Ectodermal cell (in vitro differentiated cells): Measurements from ENCODE around the gene HERPUD1.

ENCODE experiments used
- H3K27ac ChIP-seq: 2 replicates; pipeline ENCODE4 v1.7.0; 2013; ENCODE audit warnings: mild to moderate bottlenecking, low read depth, low read length; ENCODE audit not compliant: insufficient read depth, poor library complexity, severe bottlenecking
- H3K27me3 ChIP-seq: 2 replicates; pipeline ENCODE4 v1.7.0; 2013; ENCODE audit warnings: mild to moderate bottlenecking, low read length; ENCODE audit not compliant: insufficient read depth, control insufficient read depth, poor library complexity, severe bottlenecking
- H3K36me3 ChIP-seq: one replicate; pipeline ENCODE4 v1.7.0; 2013; ENCODE audit warnings: low read length; ENCODE audit not compliant: control insufficient read depth, insufficient read depth
- H3K4me1 ChIP-seq: one replicate; pipeline ENCODE4 v1.7.0; 2013; ENCODE audit warnings: low read length; ENCODE audit not compliant: control insufficient read depth, insufficient read depth
- H3K4me3 ChIP-seq: 2 replicates; pipeline ENCODE4 v1.7.0; 2013; ENCODE audit warnings: low read depth, low read length, control low read depth; ENCODE audit not compliant: insufficient read depth
- H3K9me3 ChIP-seq: 2 replicates; pipeline ENCODE4 v1.7.0; 2013; ENCODE audit warnings: mild to moderate bottlenecking, low read length, moderate library complexity; ENCODE audit not compliant: control insufficient read depth
- WGBS, 2 experiments: methylation state at CpG; one replicate each; pipeline ENCODE4 v1.1.7; 2013; ENCODE audit warnings: missing lambda C conversion rate in 2 of 2; 5-methylcytosine and 5-hydroxymethylcytosine counted together

The HERPUD1 gene

DNA sequence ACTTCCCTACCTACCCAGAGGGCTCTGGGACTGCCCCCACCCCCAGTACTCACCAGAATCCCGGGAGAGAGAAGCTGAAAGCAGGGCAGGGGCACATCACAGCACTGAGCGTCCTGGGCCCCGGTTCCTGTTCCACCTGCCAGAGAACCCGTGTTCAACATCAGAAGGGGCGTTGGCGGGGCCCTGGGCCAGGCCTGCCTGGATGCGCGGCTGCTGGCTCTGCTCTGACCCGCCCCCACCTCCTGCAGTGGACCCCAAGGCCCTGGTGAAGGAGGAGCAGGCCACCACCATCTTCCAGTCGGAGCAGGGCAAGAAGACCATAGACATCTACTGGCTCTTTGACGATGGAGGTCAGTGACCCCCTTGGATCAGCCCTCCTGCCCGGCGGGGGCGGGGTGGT lies 39.2 kb upstream of the HERPUD1 start:
- no peak overlapping the region for H3K27ac ChIP-seq
- H3K4me3 ChIP-seq: no peak overlapping the region
- no peaks in the 10 kb centered on the region for H3K9me3 ChIP-seq
- H3K36me3 ChIP-seq: no peaks in the 10 kb centered on the region
- H3K27me3 ChIP-seq: no peaks in the 10 kb centered on the region
- 89 to 91% methylated on average over 14 of the region's 14 CpGs for WGBS, 2 experiments
- H3K4me1 ChIP-seq: no peaks in the 10 kb centered on the region

DNA sequence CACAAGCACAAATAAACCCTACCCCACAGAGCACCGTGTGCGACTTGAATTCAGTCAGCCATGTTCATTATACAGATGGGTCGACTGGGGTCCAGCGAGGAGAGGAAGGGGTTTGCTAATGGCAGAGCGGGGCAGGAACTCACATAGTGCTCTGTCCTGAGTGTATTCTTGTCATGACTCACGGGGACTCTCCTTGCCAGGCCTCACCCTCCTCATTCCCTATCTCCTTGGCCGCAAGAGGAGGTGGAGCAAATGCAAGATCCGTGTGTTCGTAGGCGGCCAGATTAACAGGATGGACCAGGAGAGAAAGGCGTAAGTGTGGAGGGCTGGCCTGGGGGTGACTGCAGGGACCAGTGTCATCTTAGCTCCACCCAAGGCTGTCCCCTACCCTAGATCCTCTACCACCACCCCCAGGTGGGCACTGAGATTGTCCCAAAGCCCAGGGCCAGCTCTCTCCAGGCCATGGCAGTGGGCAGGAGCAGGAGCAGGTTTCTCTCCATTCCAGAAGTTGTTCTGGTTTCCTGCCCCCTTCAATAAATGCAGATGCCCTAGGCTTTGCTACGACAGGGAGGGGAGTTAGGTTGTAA lies 37.5 kb upstream of the HERPUD1 start:
- no peak overlapping the region for H3K27ac ChIP-seq
- H3K4me1 ChIP-seq: no peaks in the 10 kb centered on the region
- no peaks in the 10 kb centered on the region for H3K9me3 ChIP-seq
- H3K27me3 ChIP-seq: no peaks in the 10 kb centered on the region
- no peak overlapping the region for H3K4me3 ChIP-seq
- WGBS, 2 experiments: 89 to 94% methylated on average over 11 to 12 of the region's 12 CpGs
- H3K36me3 ChIP-seq: no peaks in the 10 kb centered on the region

DNA sequence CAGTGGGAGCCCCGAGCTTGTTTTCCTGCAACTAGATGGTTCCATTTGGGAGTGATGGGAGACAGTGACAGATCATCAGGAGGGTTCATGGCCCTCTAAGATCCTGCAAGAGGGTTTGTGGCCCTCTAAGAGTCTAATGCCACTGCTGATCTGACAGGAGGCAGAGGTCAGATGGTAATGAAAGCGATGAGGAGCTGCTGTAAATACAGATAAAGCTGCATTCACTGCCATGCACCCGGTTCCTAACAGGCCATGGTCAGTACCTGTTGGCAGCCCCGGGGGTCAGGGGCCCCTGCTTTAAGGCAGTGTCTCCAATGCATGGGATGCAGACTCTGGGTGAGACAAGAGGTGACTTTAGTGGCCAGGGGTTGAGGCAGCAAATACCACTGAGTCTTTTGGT lies 36.1 kb upstream of the HERPUD1 start:
- Histone ChIP-seq H3K4me1 (no peaks in the 10 kb centered on the region), H3K27ac (no peak overlapping the region)
- WGBS, 2 experiments: 92 to 93% methylated on average over 4 of the region's 4 CpGs

DNA sequence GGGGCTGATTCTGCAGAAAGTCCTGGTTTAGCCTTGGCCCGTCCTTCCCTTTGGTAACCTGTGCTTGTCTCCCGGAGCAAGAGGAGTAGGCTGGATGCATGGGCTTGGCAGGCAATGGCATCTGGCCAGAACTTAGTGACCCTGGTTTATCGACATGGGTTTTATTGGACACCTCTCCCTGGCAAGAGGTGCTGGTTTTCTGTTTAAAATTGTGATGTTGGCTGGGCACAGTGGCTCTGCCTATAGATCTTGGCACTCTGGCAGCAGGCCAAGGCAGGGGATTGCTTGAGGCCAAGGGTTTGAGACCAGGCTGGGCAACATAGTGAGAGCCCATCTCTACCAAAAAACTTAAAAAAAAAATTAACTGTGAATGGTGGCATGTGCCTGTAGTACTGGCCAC lies 35.7 kb upstream of the HERPUD1 start:
- Histone ChIP-seq H3K36me3 (no peaks in the 10 kb centered on the region), H3K9me3 (no peaks in the 10 kb centered on the region), H3K27me3 (no peaks in the 10 kb centered on the region), H3K4me3 (no peak overlapping the region), H3K4me1 (no peaks in the 10 kb centered on the region), H3K27ac (no peak overlapping the region)
- 94 to 96% methylated on average over 3 of the region's 3 CpGs for WGBS, 2 experiments

More for the DNA sequence above, 36.1 kb upstream of the HERPUD1 start:
- Histone ChIP-seq H3K4me3 (no peak overlapping the region), H3K27me3 (no peaks in the 10 kb centered on the region), H3K36me3 (no peaks in the 10 kb centered on the region), H3K9me3 (no peaks in the 10 kb centered on the region)

DNA sequence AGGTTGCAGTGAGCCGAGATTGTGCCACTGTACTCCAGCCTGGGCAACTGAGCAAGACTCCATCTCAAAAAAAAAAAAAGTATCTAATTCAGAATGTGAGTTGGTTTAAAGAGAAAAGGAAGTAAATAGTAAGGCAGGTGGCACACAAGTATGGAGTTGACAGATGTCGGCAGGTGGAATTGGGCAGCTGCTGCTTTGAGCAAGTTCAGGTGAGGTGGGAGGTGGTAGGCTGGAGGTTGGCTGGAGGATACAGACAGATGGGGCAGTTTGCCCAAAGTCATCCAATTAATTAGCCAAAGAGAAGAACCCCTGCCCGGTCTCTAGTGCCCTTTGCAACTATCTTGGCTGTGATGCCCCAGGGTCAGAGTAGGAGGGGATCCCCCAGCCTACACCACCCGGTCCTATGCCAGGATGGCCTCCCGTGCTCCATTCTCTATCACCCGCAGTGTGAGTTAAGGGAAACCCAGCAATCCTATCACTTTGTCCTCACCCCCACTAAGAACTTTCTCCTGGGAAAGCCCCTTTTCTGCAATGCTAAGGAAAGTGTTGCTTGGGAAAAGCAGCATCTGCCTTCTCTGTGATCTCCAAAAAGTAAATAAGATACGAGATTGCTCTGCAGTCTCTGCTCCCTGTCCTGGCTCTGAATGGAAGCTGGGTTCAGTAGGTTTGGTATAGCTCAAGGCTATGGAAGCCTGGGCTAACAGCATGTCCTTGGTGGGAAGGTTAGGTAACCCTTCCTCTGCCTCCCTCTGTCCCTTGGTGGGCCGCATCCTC lies 34.7 kb upstream of the HERPUD1 start:
- Histone ChIP-seq H3K36me3 (no peaks in the 10 kb centered on the region), H3K27me3 (no peaks in the 10 kb centered on the region), H3K4me3 (no peak overlapping the region), H3K9me3 (no peaks in the 10 kb centered on the region), H3K27ac (no peak overlapping the region), H3K4me1 (no peaks in the 10 kb centered on the region)
- WGBS, 2 experiments: 89 to 90% methylated on average over 8 of the region's 8 CpGs

DNA sequence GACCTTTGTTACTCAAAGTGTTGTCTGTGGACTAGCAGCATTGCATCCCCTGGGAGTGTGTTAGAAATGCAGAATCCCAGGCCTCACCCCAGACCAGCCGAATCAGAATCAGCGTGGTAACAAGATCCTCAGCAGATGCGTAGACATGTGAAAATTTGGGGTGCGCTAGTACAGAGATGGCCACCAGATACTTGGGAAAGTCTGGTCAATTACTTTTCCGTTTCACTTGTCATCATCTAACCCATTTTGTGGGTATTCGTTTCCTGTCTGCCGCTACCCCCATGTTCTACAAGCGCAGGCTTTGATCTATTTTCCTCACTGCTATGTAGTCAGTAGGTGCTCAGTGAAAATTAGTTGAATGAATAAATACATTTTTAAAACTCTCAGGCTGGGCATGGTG lies 33.1 kb upstream of the HERPUD1 start:
- no peak overlapping the region for H3K27ac ChIP-seq
- no peaks in the 10 kb centered on the region for H3K9me3 ChIP-seq
- 97 to 98% methylated on average over 8 of the region's 8 CpGs for WGBS, 2 experiments
- no peaks in the 10 kb centered on the region for H3K36me3 ChIP-seq
- no peaks in the 10 kb centered on the region for H3K4me1 ChIP-seq
- H3K27me3 ChIP-seq: no peaks in the 10 kb centered on the region
- H3K4me3 ChIP-seq: no peak overlapping the region

DNA sequence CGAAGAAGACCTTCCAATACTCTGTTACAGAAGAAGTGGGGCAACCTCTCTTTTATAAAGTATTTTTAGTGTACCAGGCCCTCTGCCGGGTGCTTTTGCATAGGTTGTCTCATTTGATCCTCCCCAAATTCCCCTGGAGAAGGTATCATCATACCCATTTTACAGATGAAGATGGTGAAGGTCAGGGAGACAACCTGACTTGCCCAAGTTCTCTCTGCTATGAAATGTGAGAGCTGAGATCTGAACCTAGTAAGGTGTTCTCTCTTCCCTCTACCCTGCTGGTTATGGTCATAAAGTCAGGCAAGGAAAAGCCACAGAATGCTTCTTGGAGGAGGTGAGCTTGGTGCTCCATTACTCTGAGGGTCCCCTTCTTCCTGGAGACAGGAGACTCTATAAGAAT lies 28.1 kb upstream of the HERPUD1 start:
- H3K27ac ChIP-seq: no peak overlapping the region
- no peaks in the 10 kb centered on the region for H3K9me3 ChIP-seq
- H3K36me3 ChIP-seq: no peaks in the 10 kb centered on the region

DNA sequence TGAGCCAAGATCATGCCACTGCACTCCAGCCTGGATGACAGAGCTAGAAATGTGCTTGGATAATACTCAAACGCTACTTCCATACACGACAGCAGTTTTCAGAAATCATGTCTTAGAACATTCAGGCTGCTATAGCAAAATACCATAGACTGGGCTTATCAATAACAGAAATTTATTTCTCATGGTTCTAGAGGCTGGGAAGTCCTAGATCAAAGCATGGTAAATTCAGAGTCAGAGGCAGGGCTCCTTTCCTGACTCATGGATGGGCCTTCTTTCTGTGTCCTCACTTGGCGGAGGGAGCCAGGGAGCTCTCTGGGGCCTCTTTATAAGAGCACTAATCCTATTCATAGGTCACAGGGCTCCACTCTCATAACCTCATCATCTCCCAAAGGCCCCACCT lies 24.5 kb upstream of the HERPUD1 start:
- no peak overlapping the region for H3K27ac ChIP-seq
- no peak overlapping the region for H3K4me3 ChIP-seq
- H3K27me3 ChIP-seq: no peaks in the 10 kb centered on the region
- 92 to 93% methylated on average over 3 of the region's 3 CpGs for WGBS, 2 experiments
- peaks cover 8% of the 10 kb centered on the region for H3K4me1 ChIP-seq
- no peaks in the 10 kb centered on the region for H3K9me3 ChIP-seq
- no peaks in the 10 kb centered on the region for H3K36me3 ChIP-seq

More for the DNA sequence above, 28.1 kb upstream of the HERPUD1 start:
- Histone ChIP-seq H3K4me3 (no peak overlapping the region), H3K27me3 (no peaks in the 10 kb centered on the region), H3K4me1 (no peaks in the 10 kb centered on the region)
- 84 to 96% methylated on average over 2 of the region's 2 CpGs for WGBS, 2 experiments

DNA sequence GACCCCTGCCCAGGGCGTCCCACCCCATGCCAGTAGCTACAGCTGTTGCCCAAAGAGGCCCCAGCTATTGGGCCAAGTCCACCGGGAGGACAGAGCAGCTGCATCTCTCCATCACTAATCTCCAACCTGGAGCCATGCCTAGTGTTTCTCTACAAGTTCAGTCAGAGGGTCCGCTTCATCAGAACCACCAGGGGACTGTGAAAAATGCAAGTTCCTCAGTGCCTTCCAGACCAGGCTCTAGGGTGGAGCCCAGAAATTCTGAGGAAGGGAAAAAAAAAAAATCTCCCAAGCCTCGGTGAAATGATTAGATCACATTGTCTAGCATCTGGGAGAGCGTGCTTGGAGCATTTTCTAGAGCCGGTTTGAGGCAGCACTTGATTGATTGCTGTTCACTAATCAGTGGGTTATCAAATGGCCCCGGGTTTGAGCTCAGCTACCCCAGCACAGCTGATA lies 22.4 kb upstream of the HERPUD1 start:
- Histone ChIP-seq H3K27me3 (no peaks in the 10 kb centered on the region), H3K36me3 (no peaks in the 10 kb centered on the region), H3K27ac (no peak overlapping the region), H3K4me1 (peaks cover 8% of the 10 kb centered on the region), H3K4me3 (no peak overlapping the region), H3K9me3 (no peaks in the 10 kb centered on the region)
- WGBS, 2 experiments: 90% methylated on average over 7 of the region's 7 CpGs

DNA sequence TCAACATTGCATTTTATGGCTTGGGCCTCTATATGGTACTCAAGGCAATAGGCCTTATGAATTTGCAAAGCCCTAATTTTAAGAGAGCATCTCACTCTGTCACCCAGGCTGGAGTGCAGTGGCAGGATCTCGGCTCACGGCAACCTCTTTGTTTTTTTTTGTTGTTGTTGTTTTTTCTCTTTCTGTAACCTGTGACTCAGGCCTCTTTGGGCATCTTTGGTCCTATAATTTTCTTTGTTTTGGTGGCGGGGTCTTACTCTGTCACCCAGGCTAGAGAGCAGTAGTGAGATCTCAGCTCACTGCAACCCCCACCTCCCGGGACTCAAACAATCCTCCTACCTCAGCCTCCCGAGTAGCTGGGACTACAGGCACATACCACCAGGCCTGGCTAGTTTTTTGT lies 21.8 kb upstream of the HERPUD1 start:
- no peak overlapping the region for H3K27ac ChIP-seq
- no peak overlapping the region for H3K4me3 ChIP-seq
- no peaks in the 10 kb centered on the region for H3K27me3 ChIP-seq
- 86 to 90% methylated on average over 5 of the region's 5 CpGs for WGBS, 2 experiments
- H3K9me3 ChIP-seq: no peaks in the 10 kb centered on the region
- peaks cover 8% of the 10 kb centered on the region for H3K4me1 ChIP-seq
- H3K36me3 ChIP-seq: no peaks in the 10 kb centered on the region
